HG03469 (cell line): ENCODE measurements around the gene PSMD1.
A peak's percentile ranks its signal among the peaks of the same experiment; 100 is the strongest.
"Not testable (repeated sequence)": the region's sequence is repeated elsewhere in the genome, so short reads cannot be mapped to it uniquely, and the experiment has no call there.

Experiments used
- ATAC-seq: cut with Tn5 transposase; IDR thresholded peaks from one replicate; pipeline ENCODE4 v1.9.1; 2021; ENCODE audit warnings: mild to moderate bottlenecking, moderate library complexity, moderate number of reproducible peaks; ENCODE audit not compliant: unreplicated experiment

Gene PSMD1

DNA sequence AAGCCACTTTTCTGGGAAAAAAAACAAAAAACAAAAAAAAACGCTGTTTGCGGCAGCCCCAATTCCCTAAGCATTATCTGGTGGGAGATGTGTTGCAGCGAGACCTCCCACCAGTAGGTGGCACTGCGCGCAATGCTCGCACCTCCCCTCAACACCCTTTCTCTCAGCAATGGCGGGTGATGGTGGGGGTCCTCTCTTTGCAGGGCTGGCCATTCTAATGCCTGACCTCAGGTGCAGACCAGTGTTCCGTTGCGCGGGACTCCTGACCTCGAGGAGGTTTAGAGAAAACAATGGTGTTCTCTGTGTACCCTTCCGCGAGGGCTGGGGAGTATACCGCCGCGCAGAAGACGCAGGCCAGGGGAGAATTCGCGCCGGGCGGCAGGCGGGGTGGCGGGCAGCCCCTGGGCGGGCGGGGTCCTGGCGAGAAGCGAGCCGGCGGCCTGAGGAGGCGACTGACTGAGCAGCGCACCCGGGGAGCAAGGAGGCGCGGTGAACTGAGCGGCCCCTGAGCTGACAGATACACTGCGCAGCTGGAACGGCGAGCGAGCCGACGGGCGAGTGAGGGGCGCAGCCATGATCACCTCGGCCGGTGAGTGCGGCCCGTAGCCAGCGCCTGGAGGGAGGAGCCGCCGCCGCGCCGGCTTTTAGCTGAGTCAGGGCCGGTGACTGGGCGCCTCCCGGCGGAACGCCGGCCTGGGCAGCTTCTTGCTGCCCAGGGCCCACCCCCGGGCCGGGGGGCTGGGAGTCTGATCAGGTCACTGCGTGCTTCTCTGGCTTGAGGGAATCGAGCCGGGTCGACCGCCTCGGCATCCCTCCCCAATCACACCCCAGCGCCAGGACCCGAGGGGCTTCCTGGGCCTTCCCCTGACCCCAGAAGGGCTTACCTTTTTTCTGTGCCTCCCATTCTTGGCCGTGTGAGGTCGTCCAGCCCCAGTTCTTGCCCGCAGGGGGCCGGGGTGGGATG is at the start of gene PSMD1:
Gene PSMD1, plus strand, starts transcription at position 415 of the 964 bp plus-strand sequence. Its CDS starts 159 bp downstream, at position 574.
- peak; percentile 41 for ATAC-seq

DNA sequence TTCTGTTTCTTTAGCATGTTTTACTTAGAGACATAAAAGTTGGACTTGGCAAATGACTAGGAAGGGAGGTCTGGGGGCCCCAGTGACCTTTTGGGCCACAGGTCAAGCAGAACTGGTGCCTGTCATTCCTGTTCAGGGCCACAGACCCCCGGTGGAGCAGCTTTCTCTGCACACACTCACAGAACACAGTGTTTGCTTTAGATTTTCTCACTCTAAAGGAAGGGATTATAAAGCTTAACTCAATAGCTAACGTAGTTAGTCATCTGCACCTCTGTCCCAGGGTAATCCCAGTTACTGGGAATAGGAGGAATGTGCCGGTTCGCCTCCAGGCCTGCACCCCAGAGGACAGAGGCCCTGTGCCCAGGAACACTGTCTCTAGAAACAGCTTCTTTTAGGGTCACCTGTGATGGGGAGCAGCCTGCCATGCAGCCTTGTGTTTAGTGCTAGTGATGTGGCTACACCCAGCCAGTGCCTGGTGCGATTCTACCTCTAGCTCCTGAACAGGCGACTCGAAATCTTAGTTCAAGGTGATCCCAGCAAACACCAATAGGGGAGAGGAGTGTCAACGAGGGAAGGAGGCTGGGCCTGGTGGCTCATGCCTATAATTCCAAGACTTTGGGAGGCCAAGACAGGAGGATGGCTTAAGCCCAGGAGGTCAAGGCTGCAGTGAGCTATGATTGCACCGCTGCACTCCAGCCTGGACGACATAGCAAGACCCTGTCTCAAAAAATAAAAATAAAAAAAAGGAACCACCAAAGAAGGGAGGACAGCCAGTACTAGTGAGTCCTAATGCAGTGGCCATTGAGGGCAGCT is 49.2 kb upstream of the PSMD1 start:
- ATAC-seq: no peak

DNA sequence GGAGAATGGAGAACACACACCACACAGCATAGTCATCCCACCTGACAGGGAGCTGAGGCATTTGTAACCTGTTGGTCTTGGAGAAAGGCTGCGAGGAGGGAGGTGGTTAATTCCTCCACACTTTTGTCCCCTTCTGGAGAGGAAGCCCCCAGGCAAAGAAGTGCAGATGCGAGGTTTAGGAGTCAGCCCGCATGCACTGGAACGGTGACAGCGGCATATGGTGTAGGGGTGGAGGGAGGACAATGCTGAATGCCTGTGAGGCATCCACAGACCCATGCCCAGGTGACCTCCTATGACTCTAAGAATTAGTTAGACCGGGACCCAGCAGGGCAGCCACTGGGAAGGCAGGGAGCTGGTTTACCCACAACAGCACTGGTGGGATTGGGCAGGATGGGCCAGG is 48.5 kb upstream of the PSMD1 start:
- ATAC-seq: no peak

DNA sequence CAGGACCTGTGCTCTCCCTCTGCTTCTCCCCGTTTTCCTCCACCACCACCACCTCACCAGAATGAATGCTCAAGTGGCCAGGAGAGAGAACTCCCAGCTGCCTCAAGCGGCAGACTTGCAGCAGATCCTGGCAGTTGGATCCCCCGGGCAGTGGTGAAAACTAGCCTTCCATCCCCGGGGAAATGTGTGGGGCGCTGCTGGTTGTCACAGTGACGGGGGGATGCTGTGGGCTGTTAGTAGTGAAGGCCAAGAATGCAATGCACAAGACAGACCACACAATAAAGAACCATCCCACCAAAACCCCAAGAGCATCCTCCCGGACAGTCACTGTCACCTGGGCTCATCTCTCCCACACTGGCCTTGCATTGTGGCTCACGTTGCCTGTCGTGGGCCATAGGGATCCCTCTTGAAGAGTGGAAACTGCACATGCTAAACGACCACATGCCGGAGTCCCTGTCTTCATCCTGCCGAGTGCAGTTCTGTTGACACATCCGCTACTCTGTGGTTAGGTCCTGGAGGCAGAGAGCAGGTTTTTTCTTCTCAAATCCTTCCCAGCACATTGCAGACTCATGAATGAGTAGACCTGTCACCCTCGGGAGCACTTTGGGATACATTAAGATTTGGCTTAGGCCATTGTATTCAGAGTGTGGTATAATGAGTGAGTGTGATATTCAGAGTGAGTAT is 47.3 kb upstream of the PSMD1 start:
- ATAC-seq: no peak

DNA sequence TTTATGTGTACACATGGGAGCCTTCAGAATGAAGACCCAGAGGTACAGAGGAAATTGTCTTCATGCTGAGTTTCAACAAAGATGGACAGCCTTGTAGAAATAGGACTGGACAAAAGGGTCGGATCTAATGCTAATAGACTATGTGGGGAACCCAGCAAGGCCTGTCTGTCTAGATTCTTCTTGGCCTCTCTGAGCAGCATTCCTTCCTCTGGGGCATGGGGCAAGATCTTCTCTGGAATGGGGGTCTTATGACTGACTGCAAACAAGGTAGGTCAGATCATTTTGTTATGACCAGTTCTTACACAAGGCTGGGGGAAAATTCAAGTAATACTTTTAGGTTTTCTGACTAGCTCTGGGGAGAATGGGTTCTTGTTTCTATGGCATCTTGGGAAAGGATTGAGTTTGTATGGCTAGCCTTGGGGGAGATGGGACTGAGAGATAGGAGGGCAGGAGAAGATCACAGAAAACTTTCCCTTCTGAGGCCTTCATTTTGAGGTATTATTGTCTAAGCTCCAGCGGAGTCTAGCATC is 46.4 kb upstream of the PSMD1 start:
- no peak for ATAC-seq

DNA sequence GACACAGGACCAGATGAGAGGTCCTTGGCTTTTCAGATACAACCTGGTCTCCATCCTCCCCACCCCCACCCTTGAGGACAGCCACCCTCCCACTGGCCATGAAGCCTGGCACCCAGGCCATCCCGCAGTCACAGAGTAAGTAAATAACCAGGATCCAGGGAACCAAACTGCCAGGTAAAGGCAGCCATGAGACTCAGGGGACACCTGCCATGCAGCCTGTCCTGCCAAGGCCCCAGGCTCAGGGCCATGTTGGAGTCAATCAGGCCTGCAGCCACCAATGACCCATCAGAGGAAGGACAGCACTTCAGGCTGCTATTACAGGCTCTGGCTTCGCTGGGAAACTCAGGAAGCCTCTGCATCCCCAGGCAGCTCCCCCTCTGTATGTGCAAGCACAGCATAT is 45.1 kb upstream of the PSMD1 start:
- no peak for ATAC-seq

DNA sequence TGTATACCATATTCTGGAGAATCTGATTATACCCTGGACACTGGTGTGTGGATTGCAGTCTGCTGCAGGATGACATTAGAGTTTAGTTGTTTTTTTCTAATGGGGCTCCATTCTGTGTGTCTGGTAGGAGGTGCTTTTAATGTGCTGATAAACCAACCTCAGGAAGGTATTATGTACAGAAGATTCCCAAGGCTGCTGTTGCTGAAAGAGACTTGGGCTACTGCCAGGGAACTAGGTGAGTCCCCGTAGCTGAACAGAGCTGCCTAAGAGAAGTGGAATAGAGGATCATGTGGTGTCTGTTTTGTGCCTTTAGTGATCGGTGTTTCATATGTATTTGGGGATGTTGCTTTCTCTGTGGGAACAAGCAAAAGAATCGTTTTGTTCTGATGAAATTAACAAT is 44.2 kb upstream of the PSMD1 start:
- no peak for ATAC-seq

DNA sequence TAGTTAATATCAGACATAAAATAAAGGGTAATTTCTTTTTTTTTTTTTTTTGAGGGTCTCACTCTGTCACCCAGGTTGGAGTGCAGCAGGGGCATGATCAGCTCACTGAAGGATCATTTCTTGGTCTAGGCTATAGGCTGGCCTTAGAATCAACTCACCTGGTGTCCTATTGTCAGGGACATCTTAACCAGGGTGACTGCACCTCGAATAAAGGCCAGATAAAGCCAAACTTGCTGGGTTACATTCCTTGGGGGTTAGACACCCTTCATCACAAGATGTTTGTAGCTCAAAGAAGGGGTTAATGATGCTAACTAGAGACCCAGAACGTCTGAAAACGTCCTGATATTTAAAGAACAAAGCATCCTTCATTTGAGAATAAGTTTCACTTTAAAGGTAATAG is 42.8 kb upstream of the PSMD1 start:
- no peak for ATAC-seq

DNA sequence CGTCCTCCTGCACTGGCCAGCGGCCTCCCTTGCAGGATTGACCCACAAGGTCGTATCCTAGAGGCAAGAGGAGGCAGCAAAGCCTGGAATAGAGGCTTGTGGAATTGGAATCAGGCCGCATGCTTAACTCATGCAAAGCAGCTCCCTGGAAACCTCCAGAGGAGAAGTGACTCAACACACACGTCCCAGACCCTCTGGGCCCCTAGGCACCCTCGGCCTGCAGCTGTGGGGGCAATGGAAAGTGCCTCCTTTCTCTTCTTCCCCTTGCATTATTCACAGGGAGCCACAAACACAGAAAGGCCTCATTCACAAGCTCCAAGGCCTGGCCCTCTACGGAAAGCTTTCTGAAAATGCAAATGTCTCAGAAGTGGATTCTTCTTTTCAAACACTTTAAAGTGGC is 41.2 kb upstream of the PSMD1 start:
- no peak for ATAC-seq

DNA sequence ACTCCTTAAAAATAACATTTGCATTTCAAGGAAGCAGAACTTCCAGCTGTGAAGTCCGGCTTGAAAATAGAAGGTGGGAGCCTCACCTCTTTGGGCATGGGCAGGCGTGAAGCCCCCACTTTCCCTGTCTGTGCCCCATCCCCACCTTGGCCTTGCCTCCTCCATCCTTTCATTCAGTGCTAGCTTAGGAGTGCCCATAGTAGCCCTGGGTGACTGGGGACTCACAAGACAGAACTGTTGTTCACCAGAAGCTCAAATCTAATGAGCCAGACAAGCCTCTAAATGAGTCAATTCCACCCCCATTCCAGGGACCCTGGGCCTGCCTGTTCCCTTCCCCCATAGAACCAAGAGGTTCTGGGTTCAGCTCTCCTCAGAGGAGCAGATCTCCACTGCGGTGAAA is 40.7 kb upstream of the PSMD1 start:
- ATAC-seq: no peak

DNA sequence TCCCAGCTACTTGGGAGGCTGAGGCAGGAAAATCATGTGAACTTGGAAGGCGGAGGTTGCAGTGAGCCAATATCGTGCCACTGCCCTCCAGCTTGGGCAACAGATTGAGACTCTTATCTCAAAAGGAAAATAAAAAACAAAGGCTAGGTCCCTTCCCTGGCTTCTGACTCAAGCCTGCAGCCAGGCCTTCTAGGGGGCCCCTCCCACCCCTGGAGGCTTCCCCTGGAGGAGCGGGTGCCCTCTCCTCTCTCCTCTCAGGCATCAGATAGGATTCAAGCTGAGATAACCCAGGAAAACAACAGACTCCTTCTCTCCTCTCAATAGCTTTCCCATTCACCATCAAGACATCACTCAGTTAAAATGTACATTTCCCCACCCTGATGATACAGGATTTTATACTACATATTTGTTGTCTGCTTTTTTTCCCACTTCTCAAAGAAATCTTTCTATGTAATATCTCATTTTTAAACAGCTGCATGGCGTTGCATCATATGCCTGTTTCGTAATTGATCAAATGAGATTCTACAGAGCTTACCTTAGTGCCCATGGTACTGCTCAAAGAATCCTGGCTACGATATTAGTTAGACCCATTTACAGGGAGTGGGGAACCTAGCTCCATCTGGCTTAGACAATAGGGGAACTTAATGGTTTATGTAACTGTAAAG is 40.0 kb upstream of the PSMD1 start:
- no peak for ATAC-seq

DNA sequence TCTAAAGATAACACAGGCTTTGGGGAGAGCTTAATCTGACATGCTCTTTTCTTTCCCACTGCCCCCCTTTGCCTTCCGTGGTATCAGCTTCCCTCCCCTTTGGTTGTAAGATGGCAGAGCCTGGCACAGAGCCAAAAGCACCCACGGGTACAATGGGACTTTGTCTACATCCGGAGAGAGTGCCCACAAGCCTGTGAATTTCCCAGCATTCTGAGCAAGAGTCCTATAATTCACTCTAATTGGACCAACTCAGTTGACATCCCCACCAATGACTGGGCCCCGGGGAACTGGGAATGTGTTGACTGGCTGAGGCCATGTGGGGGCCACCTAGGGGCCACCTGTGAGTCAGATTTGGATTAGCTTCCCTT is 39.5 kb upstream of the PSMD1 start:
- no peak for ATAC-seq

DNA sequence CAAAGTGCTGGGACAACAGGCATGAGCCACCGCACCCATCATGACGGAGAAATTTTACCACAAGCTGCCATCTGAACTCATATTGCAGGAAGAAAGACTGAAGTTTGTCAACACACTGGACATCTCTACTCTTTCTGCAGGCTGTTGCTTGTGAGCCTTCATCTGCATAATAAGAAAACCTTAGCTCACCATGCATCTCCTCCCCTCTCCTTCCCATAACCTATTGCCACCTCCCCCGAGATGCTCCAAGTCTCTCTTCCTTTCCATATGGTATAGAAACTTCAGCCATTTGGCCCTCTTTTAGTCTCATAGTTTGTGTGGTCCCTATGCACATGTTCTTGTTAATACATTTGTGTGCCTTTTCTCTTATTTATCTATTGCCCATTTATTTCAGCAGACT is 38.5 kb upstream of the PSMD1 start:
- no peak for ATAC-seq

DNA sequence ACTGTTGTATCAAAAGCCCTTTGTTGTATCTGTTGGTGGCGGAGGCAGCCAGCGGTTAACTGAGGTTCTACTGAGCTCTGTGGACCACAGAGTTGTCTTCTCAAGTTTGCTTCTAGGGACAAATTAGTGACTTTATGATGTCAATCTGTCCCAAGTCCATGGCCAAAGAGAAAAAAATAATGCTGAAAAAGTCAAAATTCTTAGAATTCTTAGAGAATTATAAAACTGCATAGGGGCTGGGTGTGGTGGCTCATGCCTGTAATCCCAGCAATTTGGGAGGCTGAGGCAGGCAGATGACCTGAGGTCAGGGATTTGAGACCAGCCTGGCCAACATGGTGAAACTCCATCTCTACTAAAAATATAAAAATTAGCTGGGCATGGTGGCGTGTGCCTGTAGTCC is 31.6 kb upstream of the PSMD1 start:
- ATAC-seq: not testable (repeated sequence)

DNA sequence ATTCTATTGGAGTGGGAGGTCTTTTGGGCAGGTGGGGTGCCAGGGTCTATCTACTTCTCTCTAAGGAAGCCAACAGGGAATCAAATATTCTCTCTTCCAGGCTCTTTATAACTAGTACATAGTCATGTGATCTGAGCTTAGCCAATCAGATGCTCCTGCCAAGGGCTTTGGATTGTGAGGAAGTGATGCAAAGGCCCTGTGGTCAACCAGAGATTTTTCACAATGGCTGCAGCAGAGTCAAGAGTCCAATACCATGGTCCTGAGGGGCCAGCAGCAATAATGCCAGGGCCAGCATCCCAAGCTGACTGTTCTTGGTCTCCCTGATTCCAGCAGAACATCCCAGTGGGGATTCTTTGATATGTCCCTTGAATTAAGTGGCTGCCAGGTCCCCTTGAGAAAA is 27.8 kb upstream of the PSMD1 start:
- no peak for ATAC-seq

DNA sequence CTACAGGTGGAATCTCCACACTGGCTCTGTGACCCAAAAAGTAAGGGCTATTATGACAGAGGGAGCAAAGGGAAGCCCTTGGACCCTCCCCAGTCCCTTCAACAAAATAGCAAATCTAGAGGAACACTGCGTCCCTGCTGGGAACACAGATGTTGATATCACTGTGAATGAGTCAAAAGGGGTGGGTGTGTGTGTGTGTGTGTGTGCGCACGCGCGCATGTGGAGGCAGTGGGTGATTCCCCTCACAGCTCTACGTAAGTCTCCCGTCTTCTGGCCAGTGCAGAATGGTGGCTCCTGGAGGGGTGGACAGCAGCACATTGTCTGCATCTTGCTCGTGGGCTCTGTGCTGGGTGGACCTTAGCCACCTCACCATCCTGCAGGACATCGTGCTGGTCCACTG is 27.1 kb upstream of the PSMD1 start:
- no peak for ATAC-seq

DNA sequence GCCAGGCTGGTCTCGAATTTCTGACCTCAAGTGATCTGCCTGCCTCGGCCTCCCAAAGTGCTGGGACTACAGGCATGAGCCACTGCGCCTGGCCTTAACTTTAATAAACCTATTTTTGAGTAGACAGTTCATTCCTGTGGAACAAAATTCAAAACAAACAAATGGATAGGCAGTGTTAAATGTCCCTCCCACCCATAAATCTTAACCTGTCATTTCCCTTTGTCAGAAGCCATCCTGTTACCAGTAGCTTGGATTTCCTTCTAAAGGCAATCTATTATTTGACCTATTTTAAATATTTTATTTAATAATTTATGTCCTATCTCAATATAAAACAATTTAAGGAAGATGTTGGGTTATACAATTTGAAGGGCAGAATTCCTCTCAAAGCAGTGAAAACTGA is 25.9 kb upstream of the PSMD1 start:
- ATAC-seq: no peak

DNA sequence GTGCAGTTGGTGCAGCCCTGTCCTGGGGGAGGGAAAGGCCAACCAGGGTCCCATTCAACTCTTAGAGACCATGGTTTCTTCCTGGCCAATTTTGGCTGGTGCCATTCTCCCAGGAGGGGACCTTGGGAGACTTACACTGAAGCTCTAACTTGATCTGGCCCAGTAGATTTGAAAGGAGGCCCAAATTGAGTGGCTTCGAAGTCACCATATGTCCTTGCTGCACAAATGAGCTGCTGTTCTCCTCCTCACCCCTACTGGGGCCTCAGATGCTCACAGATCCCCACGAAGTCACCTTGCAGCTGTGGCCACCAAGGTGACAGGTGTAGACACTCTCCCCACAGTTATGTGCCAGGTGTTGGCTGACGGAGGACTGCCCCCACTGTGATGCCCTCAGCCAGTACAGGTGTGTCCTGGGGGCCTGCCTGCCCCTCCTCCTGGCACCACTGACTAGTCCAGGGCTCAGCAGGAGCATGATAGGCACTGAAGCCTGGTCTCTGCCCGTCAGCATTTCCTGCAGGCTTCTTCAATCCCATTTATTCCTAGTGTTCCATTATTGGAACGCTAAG is 24.0 kb upstream of the PSMD1 start:
- ATAC-seq: no peak

DNA sequence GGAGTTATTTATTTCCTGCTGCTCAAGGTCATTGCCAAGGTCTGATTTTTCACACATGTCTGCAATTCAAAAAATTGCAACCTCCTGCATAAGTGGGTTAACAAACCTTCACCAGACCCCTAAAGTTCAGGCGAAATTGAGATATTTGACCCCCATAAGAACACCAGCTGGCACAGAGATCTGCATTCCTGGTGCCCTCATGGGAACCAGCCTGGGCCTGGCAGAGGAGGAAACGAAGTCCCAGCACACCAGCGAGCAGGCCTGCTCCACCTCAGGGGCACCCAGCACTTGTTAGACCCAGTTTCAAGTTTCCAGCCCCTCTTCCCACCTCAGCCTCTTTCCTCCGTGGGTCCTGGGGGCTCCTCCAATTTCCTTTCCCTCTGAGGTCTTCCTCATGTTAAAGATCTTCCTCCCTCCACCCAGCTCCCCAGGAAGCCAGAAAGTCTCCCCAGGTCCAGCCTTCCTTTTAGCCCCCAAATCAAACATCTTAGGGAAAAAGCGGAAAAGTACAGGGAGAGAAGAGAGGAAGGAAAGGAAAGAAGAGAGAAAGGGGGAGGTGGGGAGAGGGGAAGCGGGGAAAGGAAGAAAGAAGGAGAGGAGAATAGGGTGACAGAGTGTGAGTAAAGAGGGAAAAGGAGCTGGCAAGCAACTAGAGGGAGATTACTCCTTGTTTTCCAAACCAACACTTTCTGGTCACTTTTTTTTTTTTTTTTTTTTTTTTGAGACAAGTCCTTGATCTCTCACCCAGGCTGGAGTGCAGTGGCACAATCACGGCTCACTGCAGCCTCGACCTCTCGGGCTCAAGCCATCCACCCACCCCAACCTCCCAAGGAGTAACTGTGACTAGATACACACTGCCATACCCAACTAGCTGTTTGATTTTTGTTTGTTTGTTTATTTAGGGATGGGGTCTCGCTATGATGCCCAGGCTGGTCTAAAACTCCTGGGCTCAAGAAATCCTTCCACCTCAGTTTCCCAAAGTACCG is 23.2 kb upstream of the PSMD1 start:
- no peak for ATAC-seq
